GM18505 (cell line): ENCODE measurements around the gene KRT76.

Experiments used
- ATAC-seq: cut with Tn5 transposase; IDR thresholded peaks from one replicate; pipeline ENCODE4 v1.9.1; 2021; ENCODE audit not compliant: unreplicated experiment
- POLR2A ChIP-seq: IDR thresholded peaks from 4 replicates; pipeline ENCODE4 v1.6.1; 2011; ENCODE audit warnings: borderline replicate concordance; ENCODE audit not compliant: insufficient read depth, insufficient read length; ENCODE audit errors: extremely low read depth

Gene KRT76

GRCh38 chr12:52726451-52726850 lies 50.7 kb downstream of the KRT76 start:
- ATAC-seq = no peak
- no peak for TF ChIP-seq POLR2A

- TF ChIP-seq POLR2A = no peak
- no peak for ATAC-seq
Measured at GRCh38 chr12:52724384-52724783, 52.8 kb downstream of the KRT76 start.

DNA sequence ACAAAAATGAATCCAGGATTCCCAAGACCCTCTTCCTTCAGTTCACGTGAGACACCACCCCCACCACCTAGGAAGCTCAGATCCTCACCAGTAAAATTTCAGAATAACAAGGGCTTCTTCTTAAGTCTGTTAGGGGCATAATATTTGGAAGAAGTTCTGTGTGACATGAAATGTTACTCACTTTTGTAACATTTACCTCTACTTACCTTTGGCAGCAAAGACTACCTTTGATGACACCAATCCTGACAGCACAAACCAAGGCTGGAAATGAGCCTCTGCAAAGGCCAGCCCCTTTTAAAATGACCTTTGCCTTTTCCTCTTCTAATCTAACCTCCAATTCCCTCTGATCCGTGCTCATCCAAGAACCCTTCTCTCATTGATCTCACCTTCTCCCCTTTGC lies 54.5 kb downstream of the KRT76 start:
- ATAC-seq = no peak
- TF ChIP-seq POLR2A = no peak

DNA sequence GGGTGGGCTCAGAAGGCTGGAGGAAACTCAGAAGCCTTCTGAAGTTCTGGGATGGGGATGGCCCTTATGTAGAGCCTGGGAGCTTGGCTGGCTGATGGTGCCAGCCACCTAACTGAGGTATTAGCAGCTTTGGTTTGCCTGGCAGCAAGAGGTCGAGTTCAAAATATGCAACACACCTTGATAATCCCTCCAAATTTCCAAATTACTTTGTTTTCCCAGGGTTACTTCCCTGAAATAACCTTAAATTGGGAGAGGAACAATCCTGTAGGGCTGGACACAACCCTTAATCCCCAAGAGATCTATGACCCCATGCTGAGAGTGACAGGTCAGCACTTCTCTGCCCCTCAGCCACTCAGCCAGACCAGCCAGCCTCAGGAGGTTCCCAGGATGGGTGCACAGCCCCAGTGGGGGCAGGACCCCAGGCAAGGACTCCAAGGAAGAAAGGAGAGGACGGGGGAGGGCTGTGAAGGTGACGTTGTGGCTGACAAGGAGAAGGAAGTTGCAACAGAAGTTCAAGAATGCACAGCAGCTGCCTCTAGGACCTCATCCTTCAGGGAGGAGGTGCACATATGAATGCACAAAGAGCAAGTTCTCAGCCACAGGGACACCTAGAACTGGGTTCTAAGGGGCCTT lies 55.2 kb downstream of the KRT76 start:
- ATAC-seq = no peak
- TF ChIP-seq POLR2A = no peak

GRCh38 chr12:52720365-52720886 lies 56.7 kb downstream of the KRT76 start:
- no peak for ATAC-seq
- no peak for TF ChIP-seq POLR2A
